A549 (cell line): ENCODE data around the gene NMUR2. TPM values are rescaled to one million over a fixed set of nuclear protein-coding genes. Genes with fewer than 3 reads are reported as not detected.

Source experiments
- ATAC-seq, 2 experiments: fragments of 200-7000 bp in 1 of 2; fragments of >200 bp in 1 of 2; cut with Nextera tagmentation in 1 of 2; cut with Tn5 transposase in 1 of 2; 3 replicates each; pipeline versions ENCODE4 v1.8.0 to v1.9.1; 2018 to 2020; ENCODE audit warnings: mild to moderate bottlenecking in 1 of 2, moderate library complexity in 1 of 2
- CTCF ChIA-PET: fragments of 300-600 bp; sonication (Branson Sonifier 250); formaldehyde crosslinking; extraction: SDS; loops from one replicate; lab custom pipeline; 2021; ENCODE audit warnings: antibody characterized with exemption, inconsistent platforms; lab: Yijun Ruan, JAX
- POLR2A ChIA-PET: fragments of 350-600 bp; formaldehyde crosslinking; extraction: SDS; loops from one replicate; lab custom pipeline; 2021; ENCODE audit warnings: antibody characterized with exemption, inconsistent platforms; lab: Yijun Ruan, JAX
- DNase-seq, 2 experiments: peaks; one replicate each; pipeline versions ENCODE4 v3.0.0 to v3.0.0-alpha.2; 2011 to 2016; ENCODE audit warnings: low read depth in 1 of 2, low spot score in 1 of 2
- FAIRE-seq: peaks from 2 replicates; lab custom pipeline; 2011; peaks lifted over from hg19 to GRCh38; lab: Jason Lieb, UNC
- H3K27ac ChIP-seq, 2 experiments: fragments of >200 bp; sonication (Bioruptor Twin); formaldehyde crosslinking; 3 replicates each; pipeline ENCODE4 v1.5.1; 2016 to 2017
- H3K4me1 ChIP-seq: fragments of >200 bp; sonication (Bioruptor Twin); formaldehyde crosslinking; 3 replicates; pipeline ENCODE4 v1.6.1; 2016
- H3K4me2 ChIP-seq: fragments of >200 bp; sonication (Bioruptor Twin); formaldehyde crosslinking; 3 replicates; pipeline ENCODE4 v1.6.1; 2016
- H3K4me3 ChIP-seq: fragments of >200 bp; sonication (Bioruptor Twin); formaldehyde crosslinking; 3 replicates; pipeline ENCODE4 v1.5.1; 2016
- H3K9me3 ChIP-seq: fragments of >200 bp; sonication (Bioruptor Twin); formaldehyde crosslinking; 3 replicates; pipeline ENCODE4 v1.6.1; 2016
- BCL3 ChIP-seq: fragments of >200 bp; sonication (Bioruptor Twin); formaldehyde crosslinking; IDR thresholded peaks from 3 replicates; pipeline ENCODE4 v1.6.1; 2016
- CBX8 ChIP-seq: fragments of 200-600 bp; sonication (generic); IDR thresholded peaks from 2 replicates; pipeline ENCODE4 v1.6.1; 2016
- CHD2 ChIP-seq: fragments of 150-350 bp; IDR thresholded peaks from 2 replicates; pipeline ENCODE4 v1.6.1; 2014; ENCODE audit warnings: low read length; ENCODE audit not compliant: partially characterized antibody
- CHD4 ChIP-seq: fragments of 200-600 bp; sonication (generic); IDR thresholded peaks from 2 replicates; pipeline ENCODE4 v1.6.1; 2016; ENCODE audit warnings: antibody characterized with exemption, mild to moderate bottlenecking, borderline replicate concordance
- E2F6 ChIP-seq: IDR thresholded peaks from 2 replicates; pipeline ENCODE4 v1.6.1; 2012; ENCODE audit warnings: low read depth, borderline replicate concordance
- EHF ChIP-seq: fragments of 250-450 bp; sonication (Bioruptor Pico); IDR thresholded peaks from 2 replicates; pipeline ENCODE4 v1.5.0; 2020; ENCODE audit warnings: mild to moderate bottlenecking
- EHMT2 ChIP-seq: fragments of 200-600 bp; sonication (generic); IDR thresholded peaks from 2 replicates; pipeline ENCODE4 v1.6.1; 2016; ENCODE audit warnings: antibody characterized with exemption, low read depth, mild to moderate bottlenecking, moderate library complexity
- EP300 ChIP-seq, 2 experiments: fragments of >200 bp; sonication (Bioruptor Twin); formaldehyde crosslinking; IDR thresholded peaks; 2 replicates in 1 of 2; 3 replicates in 1 of 2; pipeline ENCODE4 v1.6.1; 2016 to 2017
- ESRRA ChIP-seq: fragments of 150-350 bp; IDR thresholded peaks from 2 replicates; pipeline ENCODE4 v1.6.1; 2014; ENCODE audit warnings: mild to moderate bottlenecking, low read length, borderline replicate concordance
- FOSB ChIP-seq: fragments of 250-450 bp; sonication (Bioruptor Pico); IDR thresholded peaks from 2 replicates; pipeline ENCODE4 v1.5.0; 2020; ENCODE audit warnings: mild to moderate bottlenecking, moderate library complexity
- FOXS1 ChIP-seq: fragments of 250-450 bp; sonication (Bioruptor Pico); IDR thresholded peaks from 2 replicates; pipeline ENCODE4 v1.5.0; 2020; ENCODE audit warnings: mild to moderate bottlenecking, moderate library complexity
- HEYL ChIP-seq: fragments of 250-450 bp; sonication (Bioruptor Pico); IDR thresholded peaks from 2 replicates; pipeline ENCODE4 v1.8.0; 2021; ENCODE audit warnings: mild to moderate bottlenecking, moderate library complexity
- HMGXB4 ChIP-seq: fragments of 250-450 bp; sonication (Bioruptor Pico); IDR thresholded peaks from 2 replicates; pipeline ENCODE4 v1.5.0; 2021; ENCODE audit warnings: mild to moderate bottlenecking, moderate library complexity, borderline replicate concordance
- HOXA7 ChIP-seq: fragments of 250-450 bp; sonication (Bioruptor Pico); IDR thresholded peaks from 2 replicates; pipeline ENCODE4 v1.5.0; 2020; ENCODE audit warnings: mild to moderate bottlenecking, moderate library complexity
- JUN ChIP-seq, 2 experiments: fragments of >200 bp; sonication (Bioruptor Twin); formaldehyde crosslinking; IDR thresholded peaks; 2 replicates in 1 of 2; 3 replicates in 1 of 2; pipeline ENCODE4 v1.6.1; 2016 to 2017
- KDM5A ChIP-seq: fragments of 200-600 bp; sonication (generic); IDR thresholded peaks from 2 replicates; pipeline ENCODE4 v1.6.1; 2016; ENCODE audit warnings: antibody characterized with exemption, mild to moderate bottlenecking
- MAFK ChIP-seq: fragments of 450-650 bp; IDR thresholded peaks from 2 replicates; pipeline ENCODE4 v1.6.1; 2014; ENCODE audit not compliant: partially characterized antibody
- MAX ChIP-seq: IDR thresholded peaks from 2 replicates; pipeline ENCODE4 v1.6.1; 2012
- MYC ChIP-seq: IDR thresholded peaks from 2 replicates; pipeline ENCODE4 v1.6.1; 2012; ENCODE audit warnings: mild to moderate bottlenecking, inconsistent platforms, low read length, improper control_type of control experiment, borderline replicate concordance
- NPAS2 ChIP-seq: fragments of 250-450 bp; sonication (Bioruptor Pico); IDR thresholded peaks from 2 replicates; pipeline ENCODE4 v1.8.0; 2022; ENCODE audit warnings: mild to moderate bottlenecking, moderate library complexity, borderline replicate concordance
- PBX3 ChIP-seq: IDR thresholded peaks from 2 replicates; pipeline ENCODE4 v1.6.1; 2012
- POLR2AphosphoS2 ChIP-seq: conservative IDR thresholded peaks from 2 replicates; pipeline ENCODE4 v1.6.1; 2012; ENCODE audit warnings: low read length, improper control_type of control experiment, inconsistent platforms
- SMC3 ChIP-seq: fragments of >200 bp; sonication (Bioruptor Twin); formaldehyde crosslinking; IDR thresholded peaks from 3 replicates; pipeline ENCODE4 v1.6.1; 2018; ENCODE audit warnings: inconsistent platforms
- SREBF2 ChIP-seq: fragments of 450-650 bp; IDR thresholded peaks from 2 replicates; pipeline ENCODE4 v1.6.1; 2014; ENCODE audit warnings: mild to moderate bottlenecking, moderate library complexity
- TFCP2L1 ChIP-seq: fragments of 250-450 bp; sonication (Bioruptor Pico); IDR thresholded peaks from 2 replicates; pipeline ENCODE4 v1.5.0; 2021; ENCODE audit warnings: mild to moderate bottlenecking
- TP53 ChIP-seq: fragments of 250-450 bp; sonication (Bioruptor Pico); IDR thresholded peaks from 2 replicates; pipeline ENCODE4 v1.5.0; 2021; ENCODE audit warnings: mild to moderate bottlenecking, moderate library complexity
- ZC3H11A ChIP-seq: fragments of 450-650 bp; IDR thresholded peaks from 2 replicates; pipeline ENCODE4 v1.6.1; 2014; ENCODE audit warnings: antibody characterized with exemption, mild to moderate bottlenecking
- ZSCAN20 ChIP-seq: fragments of 250-450 bp; sonication (Bioruptor Pico); IDR thresholded peaks from 2 replicates; pipeline ENCODE4 v1.8.0; 2022; ENCODE audit warnings: mild to moderate bottlenecking, moderate library complexity
- WGBS: methylation state at CpG from one replicate; pipeline ENCODE4 v1.1.6; 2017; ENCODE audit errors: missing lambda C conversion rate; 5-methylcytosine and 5-hydroxymethylcytosine counted together
- polyA plus RNA-seq, 4 experiments: library from polyadenylated mRNA; depleted of rRNA in 3 of 4; stranded (reverse); fragments of >200 nt; fragmentation: RNase III in 1 of 4; extraction: RNeasy Plus Mini Kit Qiagen cat#74134 plus additional on column Dnase treatment in 1 of 4; gene quantifications; 2 replicates in 3 of 4; 3 replicates in 1 of 4; pipeline ENCODE4 v1.2.3, GENCODE V29; 2011 to 2017

NMUR2 gene
- polyA plus RNA-seq, 2 of the 4 experiments (the other 2 are of a cell fraction): not detected

- CTCF ChIA-PET: no interaction called here
Observed at GRCh38 chr5:152393441-152393840, 11.6 kb downstream of the NMUR2 start.

GRCh38 chr5:152389208-152389849, 15.8 kb downstream of the NMUR2 start:
- POLR2A ChIA-PET: no interaction called here
- no peak for ATAC-seq
- Histone ChIP-seq H3K9me3 (no peaks in the 10 kb centered on the region), H3K27ac (no peak overlapping the region), H3K4me1 (no peaks in the 10 kb centered on the region), H3K4me3 (no peak overlapping the region), H3K4me2 (no peak overlapping the region)
- DNase-seq: no peak
- FAIRE-seq: no peak
- no peak for TF ChIP-seq TFCP2L1
- no peak for TF ChIP-seq CHD4
- TF ChIP-seq MAFK: no peak
- TF ChIP-seq KDM5A: no peak
- TF ChIP-seq TP53 (CRISPR knock-in tag): no peak
- no peak for TF ChIP-seq EHMT2
- TF ChIP-seq MYC: no peak
- no peak for TF ChIP-seq FOSB (CRISPR knock-in tag)
- TF ChIP-seq JUN (IDR thresholded peaks at IDR 0.05): no peak
- 0% methylated on average over 3 of the region's 3 CpGs for WGBS
- CTCF ChIA-PET: no interaction called here

More at GRCh38 chr5:152393441-152393840, 11.6 kb downstream of the NMUR2 start:
- POLR2A ChIA-PET: no interaction called here
- no peaks in the 10 kb centered on the region for H3K4me1 ChIP-seq
- no peak for DNase-seq
- no peak for FAIRE-seq
- H3K4me3 ChIP-seq: no peak overlapping the region
- TF ChIP-seq NPAS2 (CRISPR knock-in tag) (no peak), SMC3 (no peak), SREBF2 (no peak), POLR2AphosphoS2 (no peak), BCL3 (no peak), TP53 (CRISPR knock-in tag) (no peak), MYC (no peak)
- H3K9me3 ChIP-seq: no peaks in the 10 kb centered on the region
- H3K27ac ChIP-seq: no peak overlapping the region
- H3K4me2 ChIP-seq: no peak overlapping the region
- ATAC-seq: no peak

GRCh38 chr5:152388610-152389009, 16.5 kb downstream of the NMUR2 start:
- ChIA-PET CTCF (no interaction called here), POLR2A (interaction anchor here (0.6 kb wide), 1 partner anchor 1489 kb away, joined by 4 read pairs; no protein-coding TSS in a partner anchor)
- Histone ChIP-seq H3K9me3 (no peaks in the 10 kb centered on the region), H3K4me1 (no peaks in the 10 kb centered on the region), H3K4me3 (no peak overlapping the region), H3K27ac (no peak overlapping the region), H3K4me2 (no peak overlapping the region)
- 0% methylated on average over 1 of the region's 1 CpG for WGBS
- FAIRE-seq (no peak), ATAC-seq (no peak), DNase-seq (no peak)
- no peak for TF ChIP-seq ZC3H11A
- TF ChIP-seq TP53 (CRISPR knock-in tag): no peak
- TF ChIP-seq POLR2AphosphoS2: no peak
- no peak for TF ChIP-seq MAX
- no peak for TF ChIP-seq E2F6
- TF ChIP-seq FOSB (CRISPR knock-in tag): no peak
- no peak for TF ChIP-seq PBX3
- no peak for TF ChIP-seq TFCP2L1
- TF ChIP-seq EP300 (IDR thresholded peaks at IDR 0.05): no peak
- no peak for TF ChIP-seq SMC3
- TF ChIP-seq CBX8: no peak
- TF ChIP-seq MAFK: no peak
- no peak for TF ChIP-seq HMGXB4
- no peak for TF ChIP-seq HOXA7 (CRISPR knock-in tag)
- no peak for TF ChIP-seq CHD2
- TF ChIP-seq EHF (CRISPR knock-in tag): no peak
- TF ChIP-seq ZSCAN20 (CRISPR knock-in tag): no peak
- no peak for TF ChIP-seq FOXS1 (CRISPR knock-in tag)
- TF ChIP-seq ESRRA: no peak
- no peak for TF ChIP-seq HEYL (CRISPR knock-in tag)
